Progenitor cell of endocrine pancreas (in vitro differentiated cells): ENCODE results near the gene ENOPH1. TPM values are rescaled to one million over a fixed set of nuclear protein-coding genes. Genes with fewer than 3 reads are reported as not detected.
"Not testable (repeated sequence)": the region's sequence is repeated elsewhere in the genome, so short reads cannot be mapped to it uniquely, and the experiment has no call there.

Experiments used
- DNase-seq: peaks from one replicate; pipeline ENCODE4 v3.0.0; 2021; ENCODE audit warnings: low spot score; ENCODE audit not compliant: unreplicated experiment
- H3K27ac Mint-ChIP-seq: 2 replicates; pipeline ENCODE4 v1.8.0; 2021; ENCODE audit warnings: mild to moderate bottlenecking, moderate library complexity, mixed read lengths
- H3K27me3 Mint-ChIP-seq: 2 replicates; pipeline ENCODE4 v1.8.0; 2021; ENCODE audit warnings: mixed read lengths
- H3K36me3 Mint-ChIP-seq: 2 replicates; pipeline ENCODE4 v1.8.0; 2022; ENCODE audit warnings: mixed read lengths; ENCODE audit not compliant: insufficient read depth
- H3K4me1 Mint-ChIP-seq: 2 replicates; pipeline ENCODE4 v1.8.0; 2021; ENCODE audit warnings: low read depth, mixed read lengths
- H3K4me3 Mint-ChIP-seq: 2 replicates; pipeline ENCODE4 v1.8.0; 2021; ENCODE audit warnings: low read depth, mild to moderate bottlenecking, moderate library complexity, mixed read lengths
- H3K9me3 Mint-ChIP-seq: 2 replicates; pipeline ENCODE4 v1.8.0; 2021; ENCODE audit warnings: low read depth, mixed read lengths
- CTCF ChIP-seq: fragments of 200-600 bp; sonication (generic); IDR thresholded peaks from one replicate; pipeline ENCODE4 v1.5.0; 2021; ENCODE audit warnings: antibody characterized with exemption, mild to moderate bottlenecking; ENCODE audit not compliant: unreplicated experiment
- long read RNA-seq: library from polyadenylated mRNA; unstranded; transcript quantifications from one replicate; pipeline ENCODE4 v2.0.0, GENCODE V29; 2020
- total RNA-seq: library from RNA; stranded (reverse); gene quantifications from 2 replicates; pipeline ENCODE4 v1.2.1, GENCODE V29; 2021

The ENOPH1 gene
- total RNA-seq, result 34.0 and 34.2 TPM in 2 replicates
- long read RNA-seq, transcript ENOPH1-201 (6 exons, 2,025 nt), result major isoform, 292 of 402 reads
- long read RNA-seq, transcript ENOPH1-203 (6 exons, 1,874 nt), result minor isoform, 74 of 402 reads
- long read RNA-seq, transcript ENOPH1-202 (5 exons, 1,689 nt), result minor isoform, 8 of 402 reads
- long read RNA-seq, partial matches to known transcripts, result 13 of 402 reads
- long read RNA-seq, other reads (novel, unspliced or antisense), result 15 of 402 reads

GRCh38 chr4:82430193-82430963 lies at the start of gene ENOPH1, which contains the start of gene HNRNPDL:
TSS of gene ENOPH1 (plus strand) at chr4:82430590. CDS start at chr4:82430830, 240 bp downstream.
TSS of gene HNRNPDL (minus strand) at chr4:82430462. CDS start at chr4:82429690, 772 bp downstream.
- TF ChIP-seq CTCF, result no peak
- Mint-ChIP-seq H3K27me3 (no peaks in the 10 kb centered on the region), H3K4me1 (peaks cover 31% of the 10 kb centered on the region), H3K9me3 (no peaks in the 10 kb centered on the region), H3K4me3 (peak within 1 kb of the TSS; percentile 100), H3K36me3 (peaks cover 38% of the 10 kb centered on the region), H3K27ac (peak within 1 kb of the TSS; percentile 100)
- DNase-seq, result peak; percentile 95

GRCh38 chr4:82380831-82381230 lies 49.6 kb upstream of the ENOPH1 start:
- no peaks in the 10 kb centered on the region for H3K27me3 Mint-ChIP-seq
- no peak for DNase-seq
- H3K4me1 Mint-ChIP-seq, result peaks cover 4% of the 10 kb centered on the region
- H3K27ac Mint-ChIP-seq, result no peak overlapping the region
- no peak for TF ChIP-seq CTCF
- peaks cover 10% of the 10 kb centered on the region for H3K36me3 Mint-ChIP-seq
- H3K4me3 Mint-ChIP-seq, result no peak overlapping the region
- peaks cover 9% of the 10 kb centered on the region for H3K9me3 Mint-ChIP-seq

GRCh38 chr4:82381235-82381634 lies 49.2 kb upstream of the ENOPH1 start:
- Mint-ChIP-seq H3K27ac (no peak overlapping the region), H3K4me1 (peaks cover 2% of the 10 kb centered on the region), H3K4me3 (no peak overlapping the region), H3K27me3 (no peaks in the 10 kb centered on the region), H3K36me3 (peaks cover 10% of the 10 kb centered on the region), H3K9me3 (peaks cover 11% of the 10 kb centered on the region)
- no peak for TF ChIP-seq CTCF
- DNase-seq, result no peak

- no peak for DNase-seq
- Mint-ChIP-seq H3K4me1 (no peaks in the 10 kb centered on the region), H3K27me3 (no peaks in the 10 kb centered on the region), H3K36me3 (peaks cover 9% of the 10 kb centered on the region), H3K4me3 (no peak overlapping the region), H3K9me3 (peaks cover 16% of the 10 kb centered on the region), H3K27ac (no peak overlapping the region)
- TF ChIP-seq CTCF, result no peak
These were observed 48.6 kb upstream of the ENOPH1 start for GRCh38 chr4:82381661-82382296.

GRCh38 chr4:82382751-82383150 lies 47.6 kb upstream of the ENOPH1 start:
- H3K9me3 Mint-ChIP-seq, result peaks cover 17% of the 10 kb centered on the region
- H3K27me3 Mint-ChIP-seq, result no peaks in the 10 kb centered on the region
- H3K4me3 Mint-ChIP-seq, result no peak overlapping the region
- peaks cover 8% of the 10 kb centered on the region for H3K36me3 Mint-ChIP-seq
- H3K4me1 Mint-ChIP-seq, result no peaks in the 10 kb centered on the region
- no peak for DNase-seq
- no peak for TF ChIP-seq CTCF
- H3K27ac Mint-ChIP-seq, result no peak overlapping the region

- H3K36me3 Mint-ChIP-seq, H3K4me1 Mint-ChIP-seq, H3K27me3 Mint-ChIP-seq, H3K27ac Mint-ChIP-seq, H3K4me3 Mint-ChIP-seq, DNase-seq: not testable (repeated sequence)
- H3K9me3 Mint-ChIP-seq, result peaks cover 17% of the 10 kb centered on the region
These were observed 44.1 kb upstream of the ENOPH1 start for GRCh38 chr4:82386312-82386711.
